Measurements from ENCODE around the gene PLXNA4.

- no peak for TF ChIP-seq CTCF (conservative IDR thresholded peaks at IDR 0.05)
- no peak for TF ChIP-seq EZH2 (IDR thresholded peaks at IDR 0.05; ENCODE audit: low read depth)
Observed at GRCh38 chr7:132355048-132355447, 221.2 kb downstream of the PLXNA4 start.

All from PC-9 (cell line).